Activated naive CD8-positive, alpha-beta T cell treated with anti-CD3 and anti-CD28 coated beads, Interleukin-2, amount 10 ng/mL, durations not matched to agents 7 days and 5 days (primary cell): ENCODE results near the gene RPL39. TPM values are rescaled to one million over a fixed set of nuclear protein-coding genes. Genes with fewer than 3 reads are reported as not detected.
"Not testable (repeated sequence)": the region's sequence is repeated elsewhere in the genome, so short reads cannot be mapped to it uniquely, and the experiment has no call there.

Experiments
- ATAC-seq: fragments of 150-1000 bp; cut with Tn5 transposase; one replicate; pipeline ENCODE4 v1.10.0; 2021; ENCODE audit warnings: low read depth, moderate library complexity
- POLR2A ChIA-PET: fragments of 350-600 bp; sonication (Branson Sonifier 250); formaldehyde crosslinking; loops from one replicate; lab custom pipeline; 2021; ENCODE audit warnings: antibody characterized with exemption; lab: Charles Lee
- DNase-seq: peaks from one replicate; pipeline ENCODE4 v3.0.0; 2021
- H3K27ac Mint-ChIP-seq: one replicate; pipeline ENCODE4 v1.8.0; 2022; ENCODE audit warnings: mild to moderate bottlenecking, mixed read lengths
- H3K27me3 Mint-ChIP-seq: one replicate; pipeline ENCODE4 v1.8.0; 2022; ENCODE audit warnings: mild to moderate bottlenecking, moderate library complexity, mixed read lengths
- H3K36me3 Mint-ChIP-seq: one replicate; pipeline ENCODE4 v1.8.0; 2021; ENCODE audit warnings: mild to moderate bottlenecking, mixed read lengths
- H3K4me1 Mint-ChIP-seq: one replicate; pipeline ENCODE4 v1.8.0; 2021; ENCODE audit warnings: mixed read lengths
- H3K4me3 Mint-ChIP-seq: one replicate; pipeline ENCODE4 v1.8.0; 2022; ENCODE audit warnings: mild to moderate bottlenecking, moderate library complexity, mixed read lengths
- H3K9me3 Mint-ChIP-seq: one replicate; pipeline ENCODE4 v1.8.0; 2021; ENCODE audit warnings: mixed read lengths
- total RNA-seq, 2 experiments: library from RNA; stranded (reverse); gene quantifications; one replicate each; pipeline ENCODE4 v1.2.3, GENCODE V29; 2021

The RPL39 gene
- total RNA-seq, 2 experiments from 2014 or later: 2,169 to 2,323 TPM

DNA sequence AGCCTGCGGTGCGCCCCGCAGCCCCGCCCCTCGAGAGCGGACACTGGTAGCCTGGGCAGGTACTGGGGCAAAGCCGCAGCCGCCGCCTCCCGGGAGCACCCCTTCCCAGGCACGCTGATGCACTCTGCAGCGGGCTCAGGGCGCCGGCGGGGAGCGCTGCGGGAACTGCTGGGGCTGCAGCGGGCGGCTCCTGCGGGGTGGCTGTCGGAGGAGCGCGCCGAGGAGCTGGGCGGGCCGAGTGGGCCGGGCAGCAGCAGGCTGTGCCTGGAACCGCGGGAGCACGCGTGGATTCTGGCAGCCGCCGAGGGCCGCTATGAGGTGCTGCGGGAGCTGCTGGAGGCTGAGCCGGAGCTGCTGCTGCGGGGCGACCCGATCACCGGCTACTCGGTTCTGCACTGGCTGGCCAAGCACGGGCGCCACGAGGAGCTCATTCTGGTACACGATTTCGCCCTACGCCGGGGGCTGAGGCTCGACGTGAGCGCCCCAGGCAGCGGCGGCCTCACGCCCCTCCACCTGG lies 32.6 kb downstream of the RPL39 start:
- peak; percentile 60 for DNase-seq
- Mint-ChIP-seq H3K27ac (no peak overlapping the region), H3K27me3 (no peaks in the 10 kb centered on the region), H3K4me3 (peak overlapping the region; percentile 61), H3K36me3 (no peaks in the 10 kb centered on the region), H3K9me3 (no peaks in the 10 kb centered on the region), H3K4me1 (peaks cover 42% of the 10 kb centered on the region)
- POLR2A ChIA-PET: interaction anchor here (0.6 to 6.0 kb wide), 12 partner anchors 9 to 153 kb away, joined by 3 to 59 read pairs (median 6); partner anchors contain the start of genes NKRF, RPL39 and SEPTIN6
- peak; percentile 36 for ATAC-seq

DNA sequence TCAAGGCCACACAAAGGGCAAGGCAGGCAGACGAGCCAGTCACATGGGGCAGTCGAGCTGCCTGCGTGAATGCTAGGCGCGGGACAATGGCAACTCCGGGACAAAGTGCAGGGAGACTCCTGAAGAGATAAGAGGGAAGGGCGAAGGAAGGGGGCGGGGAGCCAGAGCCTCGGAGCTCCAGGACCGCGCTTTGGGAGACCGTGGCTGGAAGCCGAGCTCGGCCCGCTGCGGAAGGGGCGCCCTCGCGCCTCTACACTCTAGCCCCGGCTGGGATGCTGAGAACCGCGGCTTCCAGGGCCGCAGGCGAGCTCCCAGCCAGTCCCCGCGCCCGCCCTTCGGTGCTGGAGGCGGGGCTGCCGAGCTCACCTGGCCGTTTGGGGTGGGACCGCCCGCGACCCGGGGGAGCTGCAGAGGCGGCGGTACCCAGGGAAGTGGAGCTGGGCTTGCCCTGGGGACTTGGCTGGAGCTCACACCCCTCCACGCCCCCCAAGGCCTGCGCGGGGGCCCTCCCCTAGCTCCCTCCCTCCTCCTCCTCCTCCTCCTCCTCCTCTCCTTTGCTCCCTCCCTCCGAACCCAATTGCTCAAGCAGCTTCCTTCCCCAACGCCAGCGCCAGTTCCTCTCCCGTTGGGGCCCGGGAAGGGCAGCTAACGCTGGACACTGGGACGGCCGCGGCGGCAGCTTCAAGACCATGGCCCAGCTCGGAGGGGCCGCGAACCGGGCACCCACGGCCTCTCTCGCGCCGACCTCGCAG lies 33.3 kb downstream of the RPL39 start, which contains the start of gene SOWAHD:
Gene SOWAHD (plus strand): TSS at position 610 of the 752 bp plus-strand sequence. CDS start 80 bp downstream, at position 690.
- Mint-ChIP-seq H3K27ac (peak within 1 kb of the TSS; percentile 99), H3K9me3 (no peaks in the 10 kb centered on the region), H3K36me3 (no peaks in the 10 kb centered on the region), H3K4me3 (peak within 1 kb of the TSS; percentile 77), H3K27me3 (no peaks in the 10 kb centered on the region), H3K4me1 (peaks cover 39% of the 10 kb centered on the region)
- ATAC-seq (peak; percentile 11), DNase-seq (peak; percentile 57)
- POLR2A ChIA-PET: interaction anchor here (0.6 to 6.0 kb wide), 13 partner anchors 8 to 152 kb away, joined by 3 to 59 read pairs (median 6); partner anchors contain the start of genes NKRF, RPL39 and SEPTIN6

DNA sequence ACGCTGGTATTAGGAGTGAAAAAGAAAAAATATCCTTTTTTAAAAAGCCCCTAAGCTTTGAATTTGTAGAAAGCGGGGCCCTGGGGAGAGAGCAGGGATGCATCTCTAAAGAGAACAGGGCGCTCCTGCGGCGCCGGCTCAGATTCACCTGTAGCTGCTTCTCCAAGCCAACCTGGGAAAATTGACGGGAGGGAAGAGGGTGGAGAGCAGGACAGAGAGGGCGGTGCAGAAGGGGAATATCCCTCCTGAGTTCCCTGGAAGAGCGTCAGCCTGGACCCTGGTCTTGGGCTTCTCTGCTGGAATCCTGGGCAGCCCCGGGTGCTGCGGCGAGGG lies 33.8 kb downstream of the RPL39 start:
- H3K4me3 Mint-ChIP-seq: peak overlapping the region; percentile 77
- H3K36me3 Mint-ChIP-seq: no peaks in the 10 kb centered on the region
- peak overlapping the region; percentile 99 for H3K27ac Mint-ChIP-seq
- no peaks in the 10 kb centered on the region for H3K9me3 Mint-ChIP-seq
- POLR2A ChIA-PET: interaction anchor here (0.9 to 6.0 kb wide), 10 partner anchors 8 to 521 kb away, joined by 3 to 59 read pairs (median 6); partner anchors contain the start of genes NKRF, RPL39 and SEPTIN6
- H3K4me1 Mint-ChIP-seq: peaks cover 39% of the 10 kb centered on the region
- no peak for DNase-seq
- no peak for ATAC-seq
- no peaks in the 10 kb centered on the region for H3K27me3 Mint-ChIP-seq

GRCh38 chrX:119756926-119757635 lies 34.3 kb downstream of the RPL39 start:
- POLR2A ChIA-PET: interaction anchor here (0.9 to 6.0 kb wide), 8 partner anchors 7 to 520 kb away, joined by 3 to 59 read pairs (median 10); partner anchors contain the start of genes NKRF, RPL39 and SEPTIN6
- no peak for DNase-seq

DNA sequence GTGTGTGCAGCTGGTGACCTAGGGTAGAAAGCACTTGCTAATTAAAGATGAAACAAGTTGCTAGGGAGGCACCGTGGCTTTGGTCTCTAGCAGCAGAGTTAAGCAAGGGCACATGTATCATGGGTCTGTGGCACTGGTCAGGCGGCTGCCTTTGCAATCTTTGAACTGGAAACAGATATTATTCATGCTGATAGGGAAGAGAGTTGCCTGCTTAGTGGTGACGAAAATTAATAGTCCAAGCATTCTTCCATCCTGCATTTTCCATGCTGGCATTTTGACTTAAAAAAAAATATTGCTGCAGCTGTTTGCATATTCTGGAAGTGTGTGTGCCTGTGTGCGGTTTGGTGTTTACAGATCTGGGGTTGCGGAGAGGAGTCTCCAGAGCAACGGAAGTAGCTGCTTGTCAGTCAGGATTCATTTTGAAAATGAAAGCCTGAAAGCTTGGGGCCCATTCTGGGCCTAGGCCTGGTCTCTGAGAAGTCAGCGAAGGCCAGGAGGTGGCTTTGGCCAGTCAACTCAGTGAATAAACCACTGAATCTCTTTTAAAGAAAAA lies 35.4 kb downstream of the RPL39 start:
- H3K4me1 Mint-ChIP-seq: peaks cover 39% of the 10 kb centered on the region
- peak overlapping the region; percentile 77 for H3K4me3 Mint-ChIP-seq
- peak; percentile 60 for DNase-seq
- H3K9me3 Mint-ChIP-seq: no peaks in the 10 kb centered on the region
- peaks cover 1% of the 10 kb centered on the region for H3K36me3 Mint-ChIP-seq
- POLR2A ChIA-PET: interaction anchor here (1.2 to 6.0 kb wide), 5 partner anchors 13 to 97 kb away, joined by 4 to 59 read pairs (median 6); partner anchors contain the start of genes RPL39 and SEPTIN6
- H3K27ac Mint-ChIP-seq: peak overlapping the region; percentile 99
- ATAC-seq: peak; percentile 70
- no peaks in the 10 kb centered on the region for H3K27me3 Mint-ChIP-seq

More at GRCh38 chrX:119756926-119757635, 34.3 kb downstream of the RPL39 start:
- peak overlapping the region; percentile 77 for H3K4me3 Mint-ChIP-seq
- H3K4me1 Mint-ChIP-seq: peaks cover 39% of the 10 kb centered on the region
- no peaks in the 10 kb centered on the region for H3K27me3 Mint-ChIP-seq
- H3K27ac Mint-ChIP-seq: peak overlapping the region; percentile 99
- no peaks in the 10 kb centered on the region for H3K36me3 Mint-ChIP-seq
- H3K9me3 Mint-ChIP-seq: no peaks in the 10 kb centered on the region
- ATAC-seq: no peak

DNA sequence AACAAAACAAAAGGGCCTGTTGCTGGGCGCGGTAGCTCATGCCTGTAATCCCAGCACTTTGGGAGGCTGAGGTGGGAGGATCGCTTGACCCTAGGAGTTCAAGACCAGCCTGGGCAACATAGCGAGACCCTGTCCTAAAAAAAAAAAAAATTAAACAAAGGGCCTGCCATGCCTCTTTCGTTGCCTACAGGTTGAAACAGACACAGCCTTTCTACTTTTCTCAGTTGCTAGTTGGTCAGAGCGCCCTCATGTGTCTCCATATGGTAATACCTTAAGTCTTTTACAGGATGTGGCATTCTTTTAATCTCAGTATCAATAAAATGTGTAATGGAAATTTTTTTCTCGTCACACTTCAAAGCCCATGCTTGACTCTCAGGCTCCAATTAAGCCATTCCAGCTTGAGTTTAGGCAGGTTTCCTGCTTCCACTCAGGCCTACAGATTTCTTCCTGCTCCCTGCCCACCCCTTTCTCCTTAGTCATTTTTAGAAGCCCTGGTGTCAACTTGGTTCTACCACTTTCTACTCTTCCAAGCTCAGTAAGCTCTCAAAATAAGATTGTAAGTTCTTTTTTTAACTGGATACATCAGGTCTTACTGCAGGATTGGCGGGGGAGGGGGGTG lies 37.7 kb downstream of the RPL39 start:
- Mint-ChIP-seq H3K4me1 (peaks cover 38% of the 10 kb centered on the region), H3K9me3 (no peaks in the 10 kb centered on the region), H3K27ac (peak overlapping the region; percentile 91), H3K4me3 (peak overlapping the region; percentile 40), H3K36me3 (peaks cover 1% of the 10 kb centered on the region), H3K27me3 (no peaks in the 10 kb centered on the region)
- ATAC-seq: peak; percentile 28
- no peak for DNase-seq
- POLR2A ChIA-PET: interaction anchor here (1.2 to 6.0 kb wide), 3 partner anchors 37 to 72 kb away, joined by 3 to 59 read pairs (median 4); partner anchors contain the start of genes RPL39 and SEPTIN6

- H3K36me3 Mint-ChIP-seq: peaks cover 1% of the 10 kb centered on the region
- H3K9me3 Mint-ChIP-seq: no peaks in the 10 kb centered on the region
- ATAC-seq: no peak
- DNase-seq: no peak
- H3K27ac Mint-ChIP-seq: peak overlapping the region; percentile 91
- H3K4me3 Mint-ChIP-seq: no peak overlapping the region
- peaks cover 38% of the 10 kb centered on the region for H3K4me1 Mint-ChIP-seq
- no peaks in the 10 kb centered on the region for H3K27me3 Mint-ChIP-seq
- POLR2A ChIA-PET: interaction anchor here (1.2 to 6.0 kb wide), 3 partner anchors 38 to 71 kb away, joined by 3 to 59 read pairs (median 4); partner anchors contain the start of genes RPL39 and SEPTIN6
Measured at GRCh38 chrX:119753001-119753400, 38.4 kb downstream of the RPL39 start.

DNA sequence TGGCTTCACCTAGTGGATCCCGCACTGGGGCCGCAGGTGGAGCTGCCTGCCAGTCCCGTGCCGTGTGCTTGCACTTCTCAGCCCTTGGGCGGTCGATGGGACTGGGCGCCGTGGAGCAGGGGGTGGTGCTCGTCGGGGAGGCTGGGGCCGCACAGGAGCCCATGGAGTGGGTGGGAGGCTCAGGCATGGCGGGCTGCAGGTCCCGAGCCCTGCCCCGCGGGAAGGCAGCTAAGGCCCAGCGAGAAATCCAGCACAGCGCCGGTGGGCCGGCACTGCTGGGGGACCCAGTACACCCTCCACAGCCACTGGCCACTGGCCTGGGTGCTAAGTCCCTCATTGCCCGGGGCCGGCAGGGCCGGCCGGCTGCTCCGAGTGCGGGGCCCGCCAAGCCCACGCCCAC lies 40.7 kb downstream of the RPL39 start:
- not testable (repeated sequence) for H3K27me3 Mint-ChIP-seq, H3K36me3 Mint-ChIP-seq, H3K9me3 Mint-ChIP-seq, H3K27ac Mint-ChIP-seq, ATAC-seq, H3K4me3 Mint-ChIP-seq, DNase-seq
- peaks cover 18% of the 10 kb centered on the region for H3K4me1 Mint-ChIP-seq
- POLR2A ChIA-PET: interaction anchor here (0.9 to 2.0 kb wide), 2 partner anchors 7 to 62 kb away, joined by 3 to 14 read pairs; partner anchors contain the start of gene SOWAHD

DNA sequence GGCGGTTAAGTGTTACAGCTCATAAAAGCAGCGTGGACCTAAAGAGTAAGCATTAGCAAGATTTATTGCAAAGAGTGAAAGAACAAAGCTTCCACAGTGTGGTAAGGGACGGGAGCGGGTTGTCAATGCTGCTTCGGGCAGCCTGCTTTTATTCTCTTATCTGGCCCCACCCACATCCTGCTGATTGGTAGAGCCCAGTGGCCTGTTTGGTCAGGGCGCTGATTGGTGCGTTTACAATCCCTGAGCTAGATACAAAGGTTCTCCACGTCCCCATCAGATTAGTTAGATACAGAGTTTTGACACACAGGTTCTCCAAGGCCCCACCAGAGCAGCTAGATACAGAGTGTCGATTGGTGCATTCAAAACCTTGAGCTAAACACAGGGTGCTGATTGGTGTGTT lies 41.3 kb downstream of the RPL39 start:
- not testable (repeated sequence) for H3K27me3 Mint-ChIP-seq, H3K9me3 Mint-ChIP-seq, H3K36me3 Mint-ChIP-seq, DNase-seq, ATAC-seq
- peaks cover 14% of the 10 kb centered on the region for H3K4me1 Mint-ChIP-seq
- peak overlapping the region; percentile 61 for H3K4me3 Mint-ChIP-seq
- peak overlapping the region; percentile 78 for H3K27ac Mint-ChIP-seq
- POLR2A ChIA-PET: interaction anchor here (0.9 to 2.0 kb wide), 4 partner anchors 8 to 144 kb away, joined by 3 to 14 read pairs (median 6); partner anchors contain the start of genes NKRF, SEPTIN6 and SOWAHD

GRCh38 chrX:119745283-119745848 lies 46.1 kb downstream of the RPL39 start:
- Mint-ChIP-seq H3K4me3 (no peak overlapping the region), H3K27me3 (no peaks in the 10 kb centered on the region), H3K27ac (no peak overlapping the region), H3K36me3 (no peaks in the 10 kb centered on the region), H3K9me3 (no peaks in the 10 kb centered on the region), H3K4me1 (peaks cover 3% of the 10 kb centered on the region)
- no peak for DNase-seq
- POLR2A ChIA-PET: interaction anchor here (0.5 to 1.0 kb wide), 2 partner anchors 46 to 57 kb away, joined by 3 read pairs; partner anchors contain the start of gene RPL39
- ATAC-seq: no peak

DNA sequence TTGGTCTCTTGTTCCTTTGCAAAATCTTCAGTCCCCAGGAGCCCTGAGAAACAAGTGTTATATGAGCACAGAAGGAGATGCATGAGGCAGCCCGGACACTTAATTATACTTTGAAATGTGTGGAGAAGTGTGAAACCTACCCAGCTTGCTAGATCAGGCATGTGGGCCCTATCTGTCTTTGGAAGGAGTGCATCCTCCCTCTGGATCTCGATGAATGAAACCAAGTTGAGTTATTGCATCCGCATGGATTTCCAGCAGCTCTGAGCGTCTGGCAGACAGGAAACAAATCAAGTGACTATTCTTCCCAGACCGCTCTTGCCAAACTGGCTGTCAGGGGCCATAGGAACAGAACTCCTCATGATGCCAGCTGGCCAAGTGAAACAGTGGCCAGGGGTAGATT lies 52.7 kb downstream of the RPL39 start:
- H3K4me3 Mint-ChIP-seq: no peak overlapping the region
- H3K4me1 Mint-ChIP-seq: no peaks in the 10 kb centered on the region
- POLR2A ChIA-PET: interaction anchor here (0.5 kb wide), 1 partner anchor 86 kb away, joined by 5 read pairs; no protein-coding TSS in a partner anchor
- ATAC-seq (no peak), DNase-seq (no peak)
- no peak overlapping the region for H3K27ac Mint-ChIP-seq
- no peaks in the 10 kb centered on the region for H3K9me3 Mint-ChIP-seq
- no peaks in the 10 kb centered on the region for H3K27me3 Mint-ChIP-seq
- H3K36me3 Mint-ChIP-seq: no peaks in the 10 kb centered on the region
